ENCODE data around the gene PARP16.

PARP16 gene

DNA sequence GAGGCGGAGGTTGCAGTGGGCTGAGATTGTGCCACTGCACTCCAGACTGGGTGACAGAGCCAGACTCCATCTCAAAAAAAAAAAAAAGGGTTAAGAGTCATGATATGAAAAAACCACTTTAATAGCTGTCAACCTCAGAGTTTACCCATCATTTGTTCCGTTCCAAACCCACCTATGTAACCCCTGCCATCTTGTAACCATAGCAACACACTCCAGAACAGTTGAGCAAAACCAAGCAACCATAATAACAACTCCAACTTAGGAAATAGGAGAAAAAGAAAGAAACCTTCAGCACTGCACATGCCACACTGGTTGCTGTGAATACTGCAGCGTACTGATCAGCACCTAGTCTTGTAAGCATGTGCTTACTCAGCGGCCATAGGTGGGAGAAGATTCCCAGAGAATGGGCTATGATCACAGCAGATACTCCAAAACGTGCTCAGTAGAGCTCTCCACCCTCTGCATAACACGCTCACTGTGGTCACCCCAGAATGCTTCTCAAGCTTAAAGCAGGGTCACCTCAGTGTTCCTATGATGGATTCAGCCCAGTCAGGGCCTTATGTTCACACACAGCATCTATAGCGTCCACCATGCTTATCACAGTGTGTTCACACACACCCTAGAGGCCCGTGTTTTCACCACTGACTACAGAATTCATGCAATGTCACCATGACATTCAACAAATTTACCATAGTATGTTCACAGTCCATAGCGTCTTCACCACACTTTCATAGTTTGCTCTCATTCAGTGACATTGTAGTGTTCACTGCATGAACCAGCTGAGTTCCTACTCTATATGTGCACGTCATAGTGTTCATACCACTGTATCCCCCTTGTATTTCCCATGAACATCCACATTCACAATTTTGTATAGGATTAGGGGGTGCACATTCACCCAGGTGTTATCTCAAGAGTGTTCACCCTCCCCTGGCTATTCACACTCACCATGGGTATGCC lies 68.9 kb downstream of the PARP16 start:
- no peaks in the 10 kb centered on the region for H3K79me2 ChIP-seq (ENCODE audit: insufficient read depth, low read length)
- DNase-seq, result no peak
- no peak overlapping the region for H3K4me2 ChIP-seq (ENCODE audit: insufficient read depth, low read length)
- H4K20me1 ChIP-seq (ENCODE audit: insufficient read depth, low read length), result no peaks in the 10 kb centered on the region
- H3K27me3 ChIP-seq (ENCODE audit: insufficient read depth, low read length, poor library complexity), result no peaks in the 10 kb centered on the region
- no peak overlapping the region for H3K27ac ChIP-seq (ENCODE audit: low read length)
- no peak overlapping the region for H3K9ac ChIP-seq (ENCODE audit: low read depth, low read length)
- H3K9me3 ChIP-seq (ENCODE audit: insufficient read depth, low read length, severe bottlenecking), result no peaks in the 10 kb centered on the region
- TF ChIP-seq CTCF (IDR thresholded peaks at IDR 0.05; ENCODE audit: borderline replicate concordance, extremely low read depth, low read length, poor library complexity, severe bottlenecking) (no peak), EZH2 (IDR thresholded peaks at IDR 0.05; ENCODE audit: borderline replicate concordance, low read depth, low read length, severe bottlenecking) (no peak)
- H3K4me3 ChIP-seq (ENCODE audit: low read depth in 1 of 2, low read length in 2 of 2), result no peak overlapping the region
- no peaks in the 10 kb centered on the region for H3K36me3 ChIP-seq (ENCODE audit: insufficient read depth, low read length)
- no peak for ATAC-seq (ENCODE audit: insufficient read depth, low read depth)
- H3K4me1 ChIP-seq (ENCODE audit: insufficient read depth, low read length), result no peaks in the 10 kb centered on the region
- H2AFZ ChIP-seq (ENCODE audit: low read depth, low read length), result no peak overlapping the region

DNA sequence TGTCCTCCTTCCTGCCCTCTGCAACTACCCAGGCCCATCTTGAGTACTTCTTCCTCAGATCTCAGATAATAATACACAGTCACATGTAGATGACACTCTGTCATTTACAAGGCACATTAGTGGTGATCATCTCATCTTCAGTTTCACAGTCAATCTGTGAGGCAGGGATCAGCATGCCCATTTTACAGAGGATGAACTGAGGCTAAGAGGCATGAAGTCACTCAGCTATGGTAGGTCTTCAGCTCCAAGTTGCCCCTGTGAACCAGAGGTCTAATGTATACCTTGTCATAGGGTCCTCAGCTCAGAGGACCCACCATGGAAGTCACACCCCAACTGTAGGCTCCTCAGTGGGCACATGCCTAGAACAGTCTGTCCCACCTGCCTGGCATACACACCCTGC lies 71.2 kb downstream of the PARP16 start:
- H3K9ac ChIP-seq (ENCODE audit: low read depth, low read length), result no peak overlapping the region
- H3K36me3 ChIP-seq (ENCODE audit: insufficient read depth, low read length), result no peaks in the 10 kb centered on the region
- no peak overlapping the region for H3K4me3 ChIP-seq (ENCODE audit: low read depth in 1 of 2, low read length in 2 of 2)
- H3K27ac ChIP-seq (ENCODE audit: low read length), result no peak overlapping the region
- H2AFZ ChIP-seq (ENCODE audit: low read depth, low read length), result no peak overlapping the region
- no peaks in the 10 kb centered on the region for H3K4me1 ChIP-seq (ENCODE audit: insufficient read depth, low read length)
- no peaks in the 10 kb centered on the region for H4K20me1 ChIP-seq (ENCODE audit: insufficient read depth, low read length)
- H3K27me3 ChIP-seq (ENCODE audit: insufficient read depth, low read length, poor library complexity), result no peaks in the 10 kb centered on the region
- H3K4me2 ChIP-seq (ENCODE audit: insufficient read depth, low read length), result no peak overlapping the region
- H3K79me2 ChIP-seq (ENCODE audit: insufficient read depth, low read length), result no peaks in the 10 kb centered on the region
- ATAC-seq (ENCODE audit: insufficient read depth, low read depth) (no peak), DNase-seq (no peak)
- H3K9me3 ChIP-seq (ENCODE audit: insufficient read depth, low read length, severe bottlenecking), result no peaks in the 10 kb centered on the region
- no peak for TF ChIP-seq EZH2 (IDR thresholded peaks at IDR 0.05; ENCODE audit: borderline replicate concordance, low read depth, low read length, severe bottlenecking)
- TF ChIP-seq CTCF (IDR thresholded peaks at IDR 0.05; ENCODE audit: borderline replicate concordance, extremely low read depth, low read length, poor library complexity, severe bottlenecking), result no peak

GRCh38 chr15:65214010-65214409 lies 72.7 kb downstream of the PARP16 start:
- no peak overlapping the region for H3K27ac ChIP-seq (ENCODE audit: low read length)
- no peaks in the 10 kb centered on the region for H4K20me1 ChIP-seq (ENCODE audit: insufficient read depth, low read length)
- H3K79me2 ChIP-seq (ENCODE audit: insufficient read depth, low read length), result no peaks in the 10 kb centered on the region
- no peaks in the 10 kb centered on the region for H3K9me3 ChIP-seq (ENCODE audit: insufficient read depth, low read length, severe bottlenecking)
- no peaks in the 10 kb centered on the region for H3K36me3 ChIP-seq (ENCODE audit: insufficient read depth, low read length)
- ATAC-seq (ENCODE audit: insufficient read depth, low read depth) (no peak), DNase-seq (no peak)
- H3K4me3 ChIP-seq (ENCODE audit: low read depth in 1 of 2, low read length in 2 of 2), result no peak overlapping the region
- H3K9ac ChIP-seq (ENCODE audit: low read depth, low read length), result no peak overlapping the region
- no peak overlapping the region for H3K4me2 ChIP-seq (ENCODE audit: insufficient read depth, low read length)
- no peaks in the 10 kb centered on the region for H3K4me1 ChIP-seq (ENCODE audit: insufficient read depth, low read length)
- H3K27me3 ChIP-seq (ENCODE audit: insufficient read depth, low read length, poor library complexity), result no peaks in the 10 kb centered on the region
- TF ChIP-seq EZH2 (IDR thresholded peaks at IDR 0.05; ENCODE audit: borderline replicate concordance, low read depth, low read length, severe bottlenecking) (no peak), CTCF (IDR thresholded peaks at IDR 0.05; ENCODE audit: borderline replicate concordance, extremely low read depth, low read length, poor library complexity, severe bottlenecking) (no peak)
- no peak overlapping the region for H2AFZ ChIP-seq (ENCODE audit: low read depth, low read length)

Data from DND-41 (cell line).